GM10847 (cell line): Measurements from ENCODE around the gene NPSR1.

Experiments used
- POLR2A ChIP-seq: IDR thresholded peaks from 2 replicates; pipeline ENCODE4 v1.6.1; 2011; ENCODE audit not compliant: insufficient read length; ENCODE audit errors: extremely low read depth

The NPSR1 gene

DNA sequence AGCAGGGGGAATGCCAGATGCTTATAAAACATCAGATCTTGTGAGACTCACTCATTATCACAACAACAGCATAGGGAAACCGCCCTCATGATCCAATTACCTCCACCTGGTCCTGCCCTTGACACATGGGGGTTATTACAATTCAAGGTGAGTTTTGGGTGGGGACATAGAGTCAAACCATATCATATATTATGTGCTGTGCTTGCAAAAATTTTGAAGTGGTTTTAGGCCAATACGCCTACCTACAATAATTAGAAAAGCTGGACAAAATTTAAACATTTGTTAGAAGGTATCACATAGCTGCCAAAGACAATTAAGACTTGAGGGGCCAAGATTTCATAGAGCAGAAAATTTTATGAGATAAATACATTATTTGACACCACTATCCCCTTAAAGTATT is 29.5 kb downstream of the NPSR1 start:
- no peak for TF ChIP-seq POLR2A

DNA sequence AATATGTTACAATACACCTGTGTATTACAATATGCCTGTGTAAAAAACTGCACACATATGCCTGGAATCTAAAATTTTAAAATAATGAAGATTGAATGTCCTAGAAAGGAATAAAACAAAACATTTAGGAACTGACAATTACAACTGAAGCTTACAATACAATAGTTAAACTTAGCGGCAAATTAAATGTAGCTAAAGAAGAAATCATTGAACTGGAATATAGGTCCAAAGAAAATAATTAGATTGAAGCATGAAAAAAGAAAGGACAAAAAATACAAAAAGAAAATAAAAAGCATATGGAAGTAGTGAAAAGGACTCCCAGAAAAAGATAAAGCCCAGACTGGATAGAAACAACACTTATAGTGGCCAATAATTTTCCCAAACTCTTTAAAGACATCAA is 38.4 kb downstream of the NPSR1 start:
- no peak for TF ChIP-seq POLR2A

DNA sequence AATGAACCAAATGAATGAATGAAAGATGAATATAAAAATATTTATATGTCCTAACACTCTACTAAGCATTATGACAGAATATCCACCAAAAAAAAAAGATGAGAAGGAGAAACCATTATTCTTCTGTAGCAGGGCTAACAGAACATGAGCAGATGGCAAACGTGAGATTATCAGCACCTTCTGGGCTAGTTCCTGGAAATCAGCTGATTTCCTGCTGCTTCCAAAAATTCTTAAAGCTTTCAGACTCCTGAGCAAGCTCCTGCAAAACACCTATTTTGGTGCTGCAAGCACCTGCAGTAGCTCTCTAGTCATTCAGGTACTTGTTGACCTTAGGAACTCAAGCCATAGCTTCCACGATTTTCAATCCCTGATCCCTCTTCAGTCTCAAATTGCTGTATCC is 51.8 kb downstream of the NPSR1 start:
- no peak for TF ChIP-seq POLR2A

DNA sequence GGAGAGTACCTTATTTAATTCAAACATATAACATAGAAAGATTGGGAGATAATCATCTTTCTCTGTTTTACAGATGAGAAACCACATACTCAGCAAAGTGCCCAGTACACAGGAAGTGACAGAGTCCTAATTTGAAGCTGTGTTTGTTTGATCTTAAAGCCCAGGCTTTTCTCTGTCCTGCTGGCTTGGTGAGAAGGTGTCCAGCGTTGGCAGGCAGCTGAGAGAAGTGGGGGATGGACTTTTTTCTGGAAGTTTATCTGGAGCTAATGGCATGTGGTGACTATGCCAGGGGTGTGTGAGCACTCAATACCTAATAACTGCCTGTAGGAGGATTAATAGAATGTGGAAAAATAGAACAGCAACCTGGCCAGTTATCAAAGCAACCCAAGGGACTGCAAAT is 60.8 kb downstream of the NPSR1 start:
- no peak for TF ChIP-seq POLR2A

DNA sequence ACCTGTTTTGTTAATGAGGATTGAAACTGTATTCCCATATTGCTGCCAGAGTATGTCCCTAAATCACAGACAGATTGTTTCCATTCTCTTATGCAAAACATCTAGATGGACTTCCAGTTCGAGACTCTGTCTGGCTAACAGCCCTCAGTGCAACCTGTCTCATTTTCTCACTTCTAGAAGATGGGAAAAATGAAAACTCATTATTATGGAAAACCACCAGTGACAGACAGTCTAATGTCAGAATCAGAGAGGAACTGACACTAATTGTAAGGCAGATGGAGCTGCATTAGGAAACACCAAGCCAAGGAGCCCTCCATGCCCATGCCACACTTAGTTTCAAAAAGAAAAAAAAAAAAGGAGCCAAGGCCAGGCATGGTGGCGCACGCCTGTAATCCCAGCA is 61.6 kb downstream of the NPSR1 start:
- TF ChIP-seq POLR2A: no peak

DNA sequence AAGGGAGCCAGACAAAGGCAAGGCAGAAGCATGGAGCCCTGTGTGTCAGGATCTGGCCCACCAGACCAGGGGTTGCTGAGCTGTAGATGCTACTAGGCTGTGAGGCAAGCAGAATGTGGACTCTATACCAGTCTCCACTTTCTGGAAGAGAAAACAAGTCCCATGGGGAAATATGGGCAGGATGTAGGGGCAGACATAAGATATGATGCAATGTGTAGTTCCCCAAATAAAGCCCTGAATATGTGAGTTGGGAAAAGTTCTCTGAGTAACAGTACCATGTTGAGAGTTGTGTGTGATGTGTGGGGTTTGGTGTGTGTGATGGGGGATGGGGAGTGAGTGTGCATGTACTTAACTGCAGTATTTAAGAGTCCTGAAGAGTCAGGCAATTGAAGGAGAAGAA is 62.3 kb downstream of the NPSR1 start:
- no peak for TF ChIP-seq POLR2A

DNA sequence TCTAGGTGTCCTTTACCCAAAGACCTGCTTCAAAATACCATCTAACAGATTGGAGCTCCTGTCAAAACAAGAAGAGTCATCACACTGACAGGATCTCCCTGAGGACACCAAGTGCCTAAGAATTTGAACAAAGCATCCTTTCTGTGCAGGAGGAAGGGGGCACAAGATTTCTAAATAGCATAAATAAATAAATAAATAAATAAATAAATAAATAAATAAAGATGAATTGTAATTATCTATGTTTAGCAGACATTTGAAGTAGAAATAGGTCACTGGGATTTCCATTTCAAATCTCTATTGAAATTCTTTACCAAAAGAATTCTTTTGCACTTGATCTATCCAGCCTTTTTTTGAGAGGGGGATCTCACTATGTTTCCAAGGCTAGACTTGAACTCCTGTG is 65.3 kb downstream of the NPSR1 start:
- TF ChIP-seq POLR2A: no peak

DNA sequence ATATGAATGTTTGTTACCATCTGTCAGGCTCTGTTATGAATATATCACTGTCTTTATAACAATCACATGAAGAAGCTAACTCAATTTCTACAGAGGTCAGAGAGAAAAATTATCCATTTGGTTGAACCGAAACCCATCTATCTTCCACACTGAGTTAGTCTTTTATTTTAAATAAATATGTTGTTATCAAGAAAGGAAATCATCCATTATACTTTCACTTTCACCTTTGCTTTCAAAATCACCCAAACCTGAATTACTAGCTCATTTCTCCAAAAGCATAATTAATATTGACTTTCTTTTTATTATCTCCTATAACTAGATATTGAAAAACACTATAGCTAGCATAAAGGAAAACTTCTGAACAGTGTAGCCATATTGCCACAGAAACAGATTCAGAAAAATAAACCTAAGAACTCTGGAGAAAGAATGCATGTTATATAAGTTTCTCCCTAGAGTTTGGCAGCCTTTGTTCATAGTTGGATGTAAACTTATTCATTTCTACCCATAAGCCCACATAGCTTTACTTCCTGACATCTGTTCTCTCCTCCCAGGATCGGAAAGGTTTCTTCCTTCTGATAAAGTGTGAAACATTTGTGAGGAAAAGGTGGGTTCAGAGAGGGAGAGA is 66.0 kb downstream of the NPSR1 start:
- no peak for TF ChIP-seq POLR2A

DNA sequence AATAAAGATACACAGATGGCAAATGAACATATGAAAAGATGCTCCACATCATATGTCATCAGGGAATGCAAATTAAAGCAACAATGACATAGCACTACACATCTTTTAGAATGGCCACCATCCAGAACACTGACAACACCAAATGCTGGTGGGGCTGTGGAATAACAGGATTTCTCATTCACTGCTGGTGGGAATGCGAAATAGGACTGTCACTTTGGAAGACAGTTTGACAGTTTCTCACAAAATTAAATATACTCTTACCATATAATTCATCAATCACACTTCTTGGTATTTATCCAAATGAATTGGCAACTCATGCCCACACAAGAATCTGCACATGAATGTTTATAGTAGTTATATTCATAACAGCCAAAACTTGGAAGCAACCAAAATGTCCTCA is 68.2 kb downstream of the NPSR1 start:
- TF ChIP-seq POLR2A: no peak

DNA sequence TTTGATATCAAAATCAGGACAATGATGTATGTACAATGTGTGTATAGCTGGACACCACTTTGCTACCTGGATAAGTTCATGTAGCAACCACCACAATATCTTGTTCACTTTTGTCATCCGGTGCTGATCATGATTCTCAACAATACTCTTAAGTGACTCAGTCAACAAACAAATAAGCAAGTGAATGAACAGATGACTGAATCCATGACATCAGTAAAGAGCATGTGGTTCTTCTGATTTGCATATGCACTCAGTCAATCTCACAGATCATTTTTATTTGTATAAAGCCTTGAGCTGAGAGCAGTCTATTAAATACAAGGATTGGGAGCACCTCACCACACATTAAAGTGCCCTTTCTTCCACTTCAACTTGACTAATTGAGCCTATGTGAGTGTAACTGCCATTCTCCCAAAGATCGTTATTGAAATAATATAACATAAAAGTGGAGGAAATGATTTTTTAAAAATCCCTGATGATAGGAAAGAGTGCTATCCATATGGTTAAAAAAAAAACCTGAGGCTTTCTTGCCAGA is 69.5 kb downstream of the NPSR1 start:
- no peak for TF ChIP-seq POLR2A

DNA sequence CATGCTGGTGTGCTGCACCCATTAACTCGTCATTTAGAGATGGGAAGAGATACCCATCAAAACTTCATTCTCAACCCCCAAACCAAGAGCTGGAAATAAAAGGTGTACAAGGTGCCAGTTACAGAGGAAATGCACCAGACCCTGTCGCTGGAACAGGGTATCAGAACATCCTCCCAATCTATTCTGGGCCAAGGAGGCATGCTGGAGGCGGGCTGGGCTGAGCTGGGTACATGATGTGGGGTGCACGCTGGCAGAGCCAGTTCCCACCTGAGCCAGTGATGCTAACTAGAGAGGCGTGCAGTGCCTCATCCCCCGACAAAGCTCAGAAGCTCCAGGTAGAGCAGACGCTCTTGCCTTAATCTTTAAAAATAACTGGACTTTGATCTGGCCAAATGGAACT is 70.1 kb downstream of the NPSR1 start:
- no peak for TF ChIP-seq POLR2A

DNA sequence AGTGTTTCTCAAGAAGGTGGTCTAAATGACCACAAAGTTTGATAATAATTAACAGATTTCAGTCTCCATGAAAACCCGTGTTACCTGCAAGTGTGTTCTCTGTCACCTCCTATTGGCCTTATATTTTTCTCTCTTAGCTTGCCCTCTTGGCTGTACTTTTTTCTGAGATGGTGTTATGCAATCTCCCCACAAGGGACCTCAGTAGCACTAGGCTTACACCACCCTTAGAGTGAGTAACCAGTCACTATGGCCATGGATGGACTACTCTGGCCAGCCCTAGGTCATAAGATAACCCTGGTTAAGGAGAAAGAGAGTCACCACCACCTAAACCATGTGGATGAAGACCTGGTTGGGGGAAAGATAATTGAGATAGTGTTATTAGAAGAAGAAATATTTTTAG is 76.8 kb downstream of the NPSR1 start:
- no peak for TF ChIP-seq POLR2A

DNA sequence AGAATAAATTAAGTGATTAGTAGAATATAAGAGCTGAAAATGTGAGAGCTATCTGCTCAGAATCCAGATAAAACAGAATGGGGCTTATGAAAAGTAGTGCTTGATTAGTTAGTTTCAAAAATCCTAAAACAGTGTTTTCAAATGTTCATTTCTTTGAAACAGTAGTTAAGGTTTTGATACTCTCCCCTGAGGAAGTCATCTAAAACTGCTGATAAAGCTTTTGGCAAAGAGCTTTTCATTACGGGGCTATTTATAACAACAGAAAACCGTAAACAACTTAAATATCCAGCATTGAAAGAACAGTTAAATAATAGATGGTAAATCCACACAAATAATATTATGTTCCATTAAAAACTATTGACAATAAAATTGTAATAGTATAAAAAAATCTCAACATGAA is 77.5 kb downstream of the NPSR1 start:
- TF ChIP-seq POLR2A: no peak

DNA sequence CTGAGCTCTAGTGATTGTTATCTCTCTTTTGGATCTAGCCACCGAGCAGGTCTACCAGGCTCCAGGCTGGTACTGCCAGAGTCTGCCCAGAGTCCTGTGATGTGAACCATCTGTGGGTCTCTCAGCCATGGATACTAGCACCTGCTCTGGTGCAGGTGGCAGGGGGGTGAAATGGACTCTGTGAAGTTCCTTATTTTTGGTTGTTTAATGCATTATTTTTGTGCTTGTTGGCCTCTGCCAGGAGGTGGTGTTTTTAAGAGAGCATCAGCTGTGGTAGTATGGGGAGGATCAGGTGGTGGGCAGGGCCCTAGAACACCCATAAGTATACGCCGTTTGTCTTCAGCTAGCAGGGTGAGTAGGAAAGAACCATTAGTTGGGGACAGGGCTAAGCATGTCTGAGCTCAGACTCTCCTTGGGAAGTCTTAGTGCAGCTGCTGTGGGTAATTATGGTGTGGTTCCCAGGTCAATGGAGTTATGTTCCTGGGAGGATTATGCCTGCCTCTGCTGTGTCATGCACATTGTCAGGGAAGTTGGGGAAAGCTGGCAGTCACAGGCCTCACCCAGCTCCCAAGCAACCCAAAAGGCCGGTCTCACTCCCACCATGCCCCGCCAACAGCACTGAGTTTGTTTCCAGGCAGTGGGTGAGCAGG is 81.8 kb downstream of the NPSR1 start:
- no peak for TF ChIP-seq POLR2A

DNA sequence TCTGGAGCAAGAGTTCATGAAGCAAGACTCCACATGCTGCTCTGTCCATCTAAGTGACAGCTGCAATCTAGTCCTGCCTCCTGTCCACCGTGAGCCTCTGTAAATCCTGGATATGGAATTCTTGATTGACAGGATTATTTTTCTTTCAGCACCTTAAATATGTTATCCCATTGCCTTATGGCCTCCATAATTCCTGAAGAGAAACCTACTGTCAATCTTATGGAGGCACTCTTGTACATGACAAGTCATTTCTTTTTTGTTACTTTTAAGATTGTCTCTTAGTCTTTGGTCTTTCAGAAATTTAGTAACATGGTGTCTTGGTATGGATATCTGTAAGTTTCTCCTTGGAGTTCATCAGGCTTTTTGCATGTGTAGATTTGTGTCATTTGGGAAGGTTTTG is 82.8 kb downstream of the NPSR1 start:
- no peak for TF ChIP-seq POLR2A

DNA sequence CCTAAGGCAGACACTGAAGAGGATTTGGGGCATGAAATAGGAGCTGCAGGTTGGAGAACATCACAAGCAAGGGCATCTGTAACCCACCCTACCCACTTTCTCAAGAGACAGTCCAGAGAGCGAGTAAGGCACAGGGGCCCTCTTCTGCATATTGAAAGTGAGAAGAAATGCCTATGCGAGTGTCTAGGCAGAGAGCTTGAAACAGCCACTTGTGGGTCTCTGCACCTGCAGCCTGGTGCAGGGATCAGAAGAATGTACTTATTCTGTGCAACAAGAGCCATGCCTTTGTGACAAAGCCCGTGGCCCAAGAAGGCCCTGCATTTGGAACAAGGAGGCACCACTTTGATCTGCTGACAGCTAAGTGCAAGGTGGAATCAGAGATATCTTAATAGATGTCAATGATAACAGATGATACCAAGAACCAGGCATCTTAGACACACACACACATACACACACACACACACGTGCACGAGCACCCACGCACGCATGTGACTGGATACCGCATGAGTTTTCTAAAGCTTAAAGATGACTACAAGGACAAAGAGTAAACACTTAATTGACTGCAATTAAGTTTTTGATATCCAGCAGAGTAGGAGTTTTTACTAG is 89.3 kb downstream of the NPSR1 start:
- no peak for TF ChIP-seq POLR2A
